GM12891 (cell line): ENCODE measurements around the gene ZNF32.
A peak's percentile ranks its signal among the peaks of the same experiment; 100 is the strongest.

Experiments used
- DNase-seq: peaks from one replicate; pipeline ENCODE4 v3.0.0; 2011; ENCODE audit warnings: low spot score; ENCODE audit not compliant: insufficient read length
- FAIRE-seq: peaks from 2 replicates; lab custom pipeline; 2011; peaks lifted over from hg19 to GRCh38; lab: Jason Lieb, UNC
- PAX5 ChIP-seq: IDR thresholded peaks from 2 replicates; pipeline ENCODE4 v1.6.1; 2011; ENCODE audit warnings: low read length, moderate library complexity, mild to moderate bottlenecking; ENCODE audit not compliant: insufficient read depth, severe bottlenecking
- POLR2A ChIP-seq: IDR thresholded peaks from 2 replicates; pipeline ENCODE4 v1.6.1; 2011; ENCODE audit warnings: low read depth, low read length, control low read depth
- POLR2AphosphoS5 ChIP-seq: IDR thresholded peaks from 2 replicates; pipeline ENCODE4 v1.6.1; 2011; ENCODE audit warnings: low read depth, low read length, control low read depth
- POU2F2 ChIP-seq: IDR thresholded peaks from 2 replicates; pipeline ENCODE4 v1.6.1; 2011; ENCODE audit warnings: low read depth, mild to moderate bottlenecking, control low read depth, low read length, moderate library complexity
- SPI1 ChIP-seq: IDR thresholded peaks from 2 replicates; pipeline ENCODE4 v1.6.1; 2011; ENCODE audit warnings: low read depth, low read length, control low read depth
- TAF1 ChIP-seq: IDR thresholded peaks from 2 replicates; pipeline ENCODE4 v1.6.1; 2011; ENCODE audit warnings: low read depth, low read length, control low read depth

ZNF32 gene

DNA sequence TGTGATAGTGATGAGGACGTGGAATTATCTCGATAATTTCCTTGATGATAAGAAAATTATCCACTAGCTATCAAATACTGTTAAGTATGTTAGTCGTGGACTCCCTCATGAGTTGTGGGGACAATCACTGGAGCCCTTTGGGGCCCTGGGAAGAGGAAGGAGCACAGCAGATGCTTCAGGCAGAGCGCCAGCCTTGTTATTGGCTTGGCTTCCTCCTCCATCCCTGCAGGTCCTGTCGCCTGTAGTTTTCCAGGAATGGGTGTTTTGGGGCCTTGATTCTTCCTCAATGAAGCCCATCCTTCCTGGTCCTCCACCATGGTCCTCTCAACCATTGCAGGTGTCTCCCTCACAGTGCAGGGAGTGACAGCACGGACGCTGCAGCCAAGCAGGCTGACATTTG is 32.5 kb upstream of the ZNF32 start:
- DNase-seq = no peak
- TF ChIP-seq SPI1 = no peak
- TF ChIP-seq POLR2AphosphoS5 = no peak
- no peak for TF ChIP-seq POLR2A
- TF ChIP-seq PAX5 = no peak
- TF ChIP-seq POU2F2 = no peak
- no peak for TF ChIP-seq TAF1
- no peak for FAIRE-seq

DNA sequence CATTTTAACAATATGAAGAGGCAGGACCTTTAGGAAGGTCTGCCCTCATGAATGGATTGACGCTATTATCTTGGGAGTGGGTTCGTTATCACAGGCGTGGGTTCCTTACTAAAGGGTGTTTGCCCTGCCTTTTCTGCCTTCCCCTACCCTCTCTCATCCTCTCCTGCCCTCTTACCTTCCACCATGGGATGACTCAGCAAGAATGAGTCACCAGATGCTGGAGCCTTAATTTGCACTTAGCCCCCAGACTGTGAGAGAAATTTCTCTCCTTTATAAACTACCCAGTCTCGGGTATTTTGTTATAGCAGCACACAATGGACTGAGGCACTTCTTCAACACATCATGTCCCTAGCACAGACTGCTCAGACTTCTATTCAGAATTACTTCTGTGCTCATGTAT is 31.4 kb upstream of the ZNF32 start:
- no peak for FAIRE-seq
- TF ChIP-seq TAF1 (no peak), POU2F2 (no peak)
- no peak for DNase-seq

DNA sequence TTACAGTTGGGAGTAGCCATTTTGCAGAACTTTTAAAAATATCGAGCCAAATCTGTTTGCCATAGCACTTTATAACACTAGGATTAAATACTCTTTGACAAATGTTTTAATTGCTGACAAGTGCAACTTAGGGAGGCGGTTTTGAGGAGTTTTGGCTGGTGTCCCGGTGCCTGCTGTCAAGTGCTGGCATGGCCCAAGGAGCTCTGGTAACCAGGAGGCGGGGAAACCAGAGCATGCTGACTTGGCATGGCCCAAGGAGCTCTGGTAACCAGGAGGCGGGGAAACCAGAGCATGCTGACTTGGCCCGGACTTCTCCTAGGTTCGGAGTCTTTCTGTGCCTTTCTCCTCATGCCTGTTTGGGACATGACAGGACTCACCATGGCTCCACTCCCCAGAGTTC is 30.8 kb upstream of the ZNF32 start:
- no peak for FAIRE-seq
- TF ChIP-seq POLR2AphosphoS5 (no peak), POU2F2 (no peak), TAF1 (no peak), POLR2A (no peak), PAX5 (no peak), SPI1 (no peak)
- no peak for DNase-seq

DNA sequence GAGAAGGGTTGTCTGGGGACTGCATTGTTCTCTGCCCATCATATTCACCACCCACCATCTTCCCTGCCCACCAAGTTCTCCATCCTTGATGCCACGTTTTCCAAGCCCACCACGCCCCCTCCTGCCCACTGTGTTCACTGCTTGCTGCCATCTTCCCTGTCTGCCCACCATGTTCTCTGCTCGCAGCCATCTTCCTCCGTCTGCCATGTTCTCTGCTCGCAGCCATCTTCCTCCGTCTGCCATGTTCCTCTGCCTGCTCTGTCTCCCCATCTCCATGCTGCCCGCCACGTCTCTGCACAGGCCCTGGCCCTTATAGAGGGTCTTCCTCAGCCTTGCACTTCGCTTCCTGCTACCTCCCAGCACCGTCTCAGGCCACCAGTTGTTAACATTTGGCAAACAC is 30.0 kb upstream of the ZNF32 start:
- DNase-seq = no peak
- TF ChIP-seq TAF1 = no peak
- no peak for TF ChIP-seq PAX5
- no peak for FAIRE-seq

DNA sequence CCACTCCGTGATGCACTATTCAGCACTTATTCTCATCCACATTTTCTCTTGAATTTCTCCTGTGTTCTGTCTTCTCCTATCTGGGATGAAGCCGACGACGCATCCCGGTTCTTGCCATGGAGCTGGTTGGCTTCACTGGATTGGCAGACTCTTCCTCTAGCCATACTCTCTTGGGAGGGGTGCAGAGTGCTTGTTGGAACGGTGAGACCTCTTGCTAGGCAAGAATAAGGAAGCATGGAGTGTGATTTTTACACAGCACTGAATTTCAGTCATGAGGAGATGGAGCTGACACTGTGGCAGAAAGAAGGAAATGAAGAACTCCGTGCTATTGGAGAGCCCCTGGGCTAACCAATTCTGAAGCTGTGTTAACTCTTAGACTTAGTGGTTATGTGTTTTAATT is 28.2 kb upstream of the ZNF32 start:
- FAIRE-seq = no peak

DNA sequence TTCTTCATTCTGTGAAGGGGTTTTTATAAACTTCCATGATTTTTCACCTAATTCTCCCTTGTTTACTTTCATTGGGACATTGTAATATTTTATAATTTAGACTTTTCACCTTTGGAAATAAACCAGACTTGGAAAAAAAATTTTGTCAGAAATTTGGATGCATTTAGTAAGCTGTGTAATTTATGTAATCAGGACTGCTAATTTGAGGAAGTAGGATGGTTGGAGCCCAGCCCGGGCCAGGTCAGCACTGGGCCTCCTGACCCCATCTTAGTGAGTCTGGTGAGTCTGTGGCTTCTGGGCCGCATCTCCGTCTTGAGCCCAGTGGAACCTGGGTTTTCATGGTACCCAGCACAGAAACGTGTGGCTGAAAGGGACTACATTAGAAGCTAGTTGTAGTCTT is 27.6 kb upstream of the ZNF32 start:
- FAIRE-seq (no peak), DNase-seq (no peak)
- no peak for TF ChIP-seq SPI1

More for the DNA sequence above, 28.2 kb upstream of the ZNF32 start:
- no peak for DNase-seq
- TF ChIP-seq TAF1 (no peak), PAX5 (no peak), POLR2A (no peak), SPI1 (no peak), POU2F2 (no peak)

DNA sequence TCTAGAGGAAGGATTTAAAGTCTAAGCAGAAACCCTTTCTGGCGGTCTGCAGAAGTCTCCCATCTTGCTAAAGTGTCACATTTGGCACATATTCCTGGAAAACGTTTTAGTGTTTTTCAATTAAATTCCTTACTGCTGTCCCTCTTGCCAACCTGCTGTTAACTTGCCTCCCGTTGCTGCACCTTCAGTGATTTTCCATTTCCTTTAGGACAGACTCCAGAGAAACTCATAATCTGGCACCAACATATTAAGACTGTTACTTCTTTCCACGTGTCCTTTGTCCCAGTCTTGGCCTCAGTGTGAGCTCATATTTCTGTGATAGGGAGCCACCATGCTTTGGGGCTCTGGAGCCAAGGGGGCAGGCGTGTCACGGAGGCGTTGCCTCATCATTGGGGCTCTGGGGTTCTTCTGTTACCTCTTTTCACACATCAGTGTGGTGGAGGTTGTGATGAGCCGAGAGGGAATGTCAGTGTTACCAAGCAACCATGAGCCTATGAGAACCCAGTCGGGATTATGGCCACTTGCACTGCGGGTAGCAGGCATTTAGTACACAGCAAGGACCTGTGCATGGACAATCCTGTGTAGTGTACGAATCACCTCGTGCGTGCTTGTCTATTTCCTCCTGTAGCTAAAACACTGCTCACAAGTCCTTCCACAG is 26.0 kb upstream of the ZNF32 start:
- FAIRE-seq (no peak), DNase-seq (no peak)
- TF ChIP-seq POLR2AphosphoS5 (no peak), TAF1 (no peak), POLR2A (no peak), PAX5 (no peak)

DNA sequence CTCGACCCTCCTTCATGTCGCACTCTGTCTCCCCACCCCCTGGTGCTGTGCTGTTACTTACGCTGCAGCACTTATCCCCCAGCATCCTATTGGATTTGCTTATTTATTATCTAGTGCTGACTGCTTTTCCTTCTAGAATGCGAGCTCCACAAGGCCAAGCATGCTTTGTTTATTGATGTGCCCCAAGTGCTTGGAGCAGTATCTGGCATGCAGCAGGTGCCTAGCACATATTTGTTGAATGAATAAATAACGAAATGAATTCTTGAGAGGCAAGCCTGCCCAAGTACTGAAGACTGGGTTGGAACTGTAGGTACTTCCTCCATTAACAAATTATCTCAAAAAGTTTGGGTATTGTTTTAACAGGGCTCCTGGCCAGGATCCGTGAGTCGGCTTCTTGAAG is 24.8 kb upstream of the ZNF32 start:
- no peak for TF ChIP-seq SPI1
- TF ChIP-seq PAX5 = no peak
- TF ChIP-seq POLR2AphosphoS5 = no peak
- no peak for TF ChIP-seq POLR2A
- no peak for TF ChIP-seq POU2F2
- TF ChIP-seq TAF1 = no peak
- FAIRE-seq (no peak), DNase-seq (no peak)

DNA sequence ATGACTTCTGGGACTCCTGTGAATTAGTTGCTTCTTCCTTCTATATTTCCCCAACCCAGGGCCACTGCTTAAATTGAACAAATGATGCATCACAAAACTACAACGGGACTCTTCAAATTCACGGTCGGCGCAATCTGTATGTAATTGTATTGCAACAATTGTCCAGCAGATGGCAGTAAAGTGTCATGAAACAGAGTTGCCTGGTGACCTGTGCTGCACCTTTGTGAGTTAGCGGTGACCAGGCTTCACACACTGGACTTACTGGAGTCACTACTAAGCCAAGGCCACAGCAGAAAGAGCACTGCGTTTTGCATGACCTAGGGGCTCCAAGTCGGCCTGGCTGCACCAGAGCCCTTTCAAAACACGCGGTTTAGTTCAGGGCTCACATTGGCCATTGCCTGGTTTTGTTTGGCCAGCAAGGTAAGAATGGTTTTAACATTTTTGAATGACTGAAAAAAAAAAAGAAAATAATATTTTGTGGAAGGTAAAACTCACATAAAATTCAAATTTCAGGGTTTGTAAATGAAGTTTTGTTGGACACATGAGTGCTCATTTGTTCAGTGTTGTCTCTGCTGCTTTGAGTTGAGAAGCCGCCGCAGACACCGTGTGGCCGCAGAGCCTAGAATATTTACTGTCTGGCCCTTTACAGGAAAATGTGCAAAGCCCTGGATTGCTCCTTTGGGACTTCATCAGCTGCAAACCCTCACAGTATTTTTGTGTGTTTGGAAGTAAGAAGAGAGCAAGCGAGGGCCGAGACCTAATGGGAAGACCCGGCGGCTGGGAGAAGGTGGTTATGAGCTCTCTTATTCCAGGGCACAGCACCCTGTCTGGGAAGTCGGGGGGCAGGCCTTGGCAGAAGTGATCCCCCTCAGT is 23.2 kb upstream of the ZNF32 start:
- DNase-seq (peak; percentile 59), FAIRE-seq (peak; percentile 90)
- TF ChIP-seq POLR2AphosphoS5 (no peak), PAX5 (no peak), POU2F2 (no peak), TAF1 (no peak), SPI1 (no peak)

DNA sequence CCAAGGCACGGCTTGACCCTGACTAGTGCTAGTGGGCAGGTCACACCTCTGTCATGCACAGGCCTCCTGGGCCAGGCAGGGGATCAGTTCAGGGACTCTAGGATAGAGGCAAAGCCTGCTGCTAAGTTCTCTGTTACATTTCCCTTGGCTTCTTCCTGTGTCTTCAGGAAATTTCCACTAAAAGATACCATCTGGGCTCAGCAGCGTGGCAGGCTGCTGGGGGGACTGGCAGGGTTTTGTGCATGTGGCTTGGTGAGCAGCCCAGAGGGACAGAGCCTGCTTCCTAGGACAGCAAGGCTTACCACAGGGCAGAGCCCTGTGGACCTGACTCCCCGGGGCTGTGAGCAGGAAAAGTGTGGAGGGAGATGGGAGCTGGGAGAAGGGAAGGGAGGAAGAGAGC is 20.7 kb upstream of the ZNF32 start:
- FAIRE-seq (no peak), DNase-seq (no peak)
- TF ChIP-seq SPI1 = no peak
- TF ChIP-seq TAF1 = no peak
- TF ChIP-seq PAX5 = no peak
- TF ChIP-seq POU2F2 = no peak
